ENCODE results near the gene CTCFL. TPM values are rescaled to one million over a fixed set of nuclear protein-coding genes. Genes with fewer than 3 reads are reported as not detected.

Gene CTCFL
- total and polyA plus RNA-seq, 2 of the 13 experiments (the other 11 are each of a cell fraction or from before 2014, with no cell fraction given): 0.04 TPM; not detected in 1

GRCh38 chr20:57464642-57465211 lies 60.2 kb downstream of the CTCFL start (continued):
- TF ChIP-seq SKIL (CRISPR knock-in tag; IDR thresholded peaks at IDR 0.05; ENCODE audit: borderline replicate concordance) (peak; percentile 70; the same call in 1 of the 2 replicates), SP2 (CRISPR knock-in tag; IDR thresholded peaks at IDR 0.05) (no peak), MYPOP (CRISPR knock-in tag; IDR thresholded peaks at IDR 0.05) (no peak), ZKSCAN1 (IDR thresholded peaks at IDR 0.05; ENCODE audit: low read length) (0 out of 2 replicates have a peak, but pooled peaks have one; percentile 21), ETS1 (CRISPR knock-in tag; IDR thresholded peaks at IDR 0.05) (no peak), ATF7 (IDR thresholded peaks at IDR 0.05) (no peak), ATF7 (CRISPR knock-in tag; IDR thresholded peaks at IDR 0.05) (no peak), MAFG (CRISPR knock-in tag; IDR thresholded peaks at IDR 0.05) (no peak), CBX5 (CRISPR knock-in tag; IDR thresholded peaks at IDR 0.05; ENCODE audit: borderline replicate concordance) (no peak), PRDM15 (CRISPR knock-in tag; IDR thresholded peaks at IDR 0.05) (no peak), ELF1 (CRISPR knock-in tag; IDR thresholded peaks at IDR 0.05) (0 out of 2 replicates have a peak, but pooled peaks have one; percentile 28)
